CD14-positive monocyte (primary cell): ENCODE data around the gene CDH4. TPM values are rescaled to one million over a fixed set of nuclear protein-coding genes. Genes with fewer than 3 reads are reported as not detected.

Experiments
- DNase-seq, 3 donors: peaks; one replicate each; pipeline ENCODE4 v3.0.0-alpha.2; 2011 to 2022
- H2AFZ ChIP-seq: 2 replicates; pipeline ENCODE4 v1.6.0; 2012; ENCODE audit warnings: mild to moderate bottlenecking, low read depth, low read length, inconsistent platforms; ENCODE audit not compliant: insufficient read depth, poor library complexity, severe bottlenecking
- H3K27ac ChIP-seq, 2 donors: 1 replicate in 1 of 2; 2 replicates in 1 of 2; pipeline ENCODE4 v1.5.1; 2012 to 2013; ENCODE audit warnings: low read length in 2 of 2, control low read depth in 1 of 2, inconsistent platforms in 1 of 2, low read depth in 1 of 2, mild to moderate bottlenecking in 1 of 2
- H3K27me3 ChIP-seq, 2 donors: one replicate each; pipeline versions ENCODE4 v1.6.0 to v1.6.1; 2011 to 2013; ENCODE audit warnings: low read length in 2 of 2; ENCODE audit not compliant: control insufficient read depth in 2 of 2, insufficient read depth in 2 of 2
- H3K36me3 ChIP-seq, 2 donors: replicated peaks in 1 of 2; 1 replicate in 1 of 2; 2 replicates in 1 of 2; pipeline versions ENCODE4 v1.5.1 to v1.6.1; 2012 to 2013; ENCODE audit warnings: low read length in 2 of 2, control low read depth in 1 of 2, inconsistent platforms in 1 of 2, mild to moderate bottlenecking in 1 of 2; ENCODE audit not compliant: insufficient read depth in 2 of 2, control insufficient read depth in 1 of 2
- H3K4me1 ChIP-seq, 2 donors: 1 replicate in 1 of 2; 2 replicates in 1 of 2; pipeline versions ENCODE4 v1.5.1 to v1.6.1; 2012 to 2013; ENCODE audit warnings: low read length in 2 of 2, control low read depth in 1 of 2, inconsistent platforms in 1 of 2, mild to moderate bottlenecking in 1 of 2, moderate library complexity in 1 of 2; ENCODE audit not compliant: insufficient read depth in 2 of 2, control insufficient read depth in 1 of 2
- H3K4me2 ChIP-seq: replicated peaks from 2 replicates; pipeline ENCODE3; 2012; ENCODE audit warnings: low read length, moderate library complexity, mild to moderate bottlenecking; ENCODE audit not compliant: poor library complexity, severe bottlenecking; ENCODE audit errors: extremely low read depth
- H3K4me3 ChIP-seq, 3 experiments: fragments of 200-600 bp in 1 of 3; sonication (generic) in 1 of 3; replicated peaks in 1 of 3; 1 replicate in 2 of 3; 2 replicates in 1 of 3; pipeline ENCODE4 v1.5.1; 2011 to 2013; ENCODE audit warnings: low read length in 3 of 3, mild to moderate bottlenecking in 3 of 3, control low read depth in 2 of 3, low read depth in 2 of 3, inconsistent platforms in 1 of 3, moderate library complexity in 1 of 3
- H3K79me2 ChIP-seq: 2 replicates; pipeline ENCODE4 v1.6.0; 2012; ENCODE audit warnings: mild to moderate bottlenecking, control low read depth, inconsistent platforms, low read length, moderate library complexity; ENCODE audit not compliant: insufficient read depth
- H3K9ac ChIP-seq: 2 replicates; pipeline ENCODE4 v1.6.0; 2017; ENCODE audit warnings: low read length, mild to moderate bottlenecking; ENCODE audit not compliant: insufficient read depth, poor library complexity, severe bottlenecking
- H3K9me3 ChIP-seq, 2 donors: replicated peaks in 1 of 2; 1 replicate in 1 of 2; 2 replicates in 1 of 2; pipeline versions ENCODE4 v1.5.1 to v1.6.1; 2012 to 2013; ENCODE audit warnings: low read length in 2 of 2, control low read depth in 1 of 2; ENCODE audit not compliant: control insufficient read depth in 1 of 2, insufficient read depth in 1 of 2
- H4K20me1 ChIP-seq: 2 replicates; pipeline ENCODE4 v1.6.0; 2012; ENCODE audit warnings: mild to moderate bottlenecking, low read length, control low read depth, moderate library complexity; ENCODE audit not compliant: insufficient read depth
- H3K27ac Mint-ChIP-seq, 7 donors: one replicate each; pipeline ENCODE4 v1.8.0; 2020; ENCODE audit warnings: mild to moderate bottlenecking in 7 of 7, mixed read lengths in 7 of 7, moderate library complexity in 6 of 7, inconsistent platforms in 2 of 7
- H3K27me3 Mint-ChIP-seq, 3 donors: one replicate each; pipeline ENCODE4 v1.8.0; 2021 to 2022; ENCODE audit warnings: low read depth in 3 of 3, mild to moderate bottlenecking in 3 of 3, mixed read lengths in 3 of 3, moderate library complexity in 3 of 3, inconsistent platforms in 1 of 3
- H3K36me3 Mint-ChIP-seq, 2 donors: one replicate each; pipeline ENCODE4 v1.8.0; 2020; ENCODE audit warnings: mixed read lengths in 2 of 2, inconsistent platforms in 1 of 2, mild to moderate bottlenecking in 1 of 2
- H3K4me1 Mint-ChIP-seq: one replicate; pipeline ENCODE4 v1.8.0; 2020; ENCODE audit warnings: mild to moderate bottlenecking, mixed read lengths
- H3K4me3 Mint-ChIP-seq, 2 donors: one replicate each; pipeline ENCODE4 v1.8.0; 2020; ENCODE audit warnings: mild to moderate bottlenecking in 2 of 2, mixed read lengths in 2 of 2, moderate library complexity in 1 of 2
- H3K9me3 Mint-ChIP-seq, 7 donors: one replicate each; pipeline ENCODE4 v1.8.0; 2020 to 2022; ENCODE audit warnings: mixed read lengths in 7 of 7, mild to moderate bottlenecking in 6 of 7, moderate library complexity in 6 of 7, inconsistent platforms in 2 of 7
- CTCF ChIP-seq: fragments of 200-600 bp; IDR thresholded peaks from one replicate; pipeline ENCODE4 v1.8.0; 2022; ENCODE audit warnings: antibody characterized with exemption, mild to moderate bottlenecking
- WGBS: methylation state at CpG from one replicate; pipeline ENCODE4 v1.1.5; 2013; ENCODE audit warnings: missing lambda C conversion rate; ENCODE audit not compliant: insufficient coverage; 5-methylcytosine and 5-hydroxymethylcytosine counted together
- intact Hi-C, 2 donors: fragments of 100-400 bp; cut with micrococcal nuclease; formaldehyde crosslinking; loops; one replicate each; pipeline versions ENCODE4 v1.15.0 to v1.15.1; 2023
- polyA plus RNA-seq, 3 donors: library from polyadenylated mRNA; depleted of rRNA in 1 of 3; unstranded in 2 of 3; stranded (reverse) in 1 of 3; fragments of 300-500 nt in 2 of 3; fragments of >200 nt in 1 of 3; fragmentation: Illumina TruSeq in 2 of 3; gene quantifications; 1 replicate in 2 of 3; 2 replicates in 1 of 3; pipeline ENCODE4 v1.2.3, GENCODE V29; 2012 to 2021

CDH4 gene
- polyA plus RNA-seq, 3 donors = not detected

GRCh38 chr20:61278296-61278695 lies 26.2 kb downstream of the CDH4 start:
- Histone ChIP-seq H3K36me3 (no peaks in the 10 kb centered on the region), H3K79me2 (no peaks in the 10 kb centered on the region), H2AFZ (no peak overlapping the region), H3K4me2 (no peak overlapping the region), H3K4me3 (no peak overlapping the region), H3K9me3 (peaks cover 42 to 75% of the 10 kb centered on the region in 2 donors), H3K4me1 (no peaks in the 10 kb centered on the region), H4K20me1 (no peaks in the 10 kb centered on the region), H3K27ac (no peak overlapping the region), H3K27me3 (no peaks in the 10 kb centered on the region), H3K9ac (no peak overlapping the region)
- Mint-ChIP-seq H3K27me3 (no peaks in the 10 kb centered on the region), H3K27ac (no peak overlapping the region), H3K36me3 (no peaks in the 10 kb centered on the region), H3K4me1 (no peaks in the 10 kb centered on the region), H3K4me3 (no peak overlapping the region), H3K9me3 (peaks cover 19 to 56% (median 37%) of the 10 kb centered on the region in 7 donors)
- intact Hi-C loops = no loop called here
- WGBS = 88% methylated on average over 4 of the region's 4 CpGs
- no peak for DNase-seq
- TF ChIP-seq CTCF = no peak

GRCh38 chr20:61279621-61280150 lies 27.6 kb downstream of the CDH4 start:
- Histone ChIP-seq H3K4me3 (no peak overlapping the region), H3K9me3 (peaks cover 37 to 79% of the 10 kb centered on the region in 2 donors), H3K36me3 (no peaks in the 10 kb centered on the region), H3K4me1 (no peaks in the 10 kb centered on the region), H3K27ac (no peak overlapping the region), H3K27me3 (no peaks in the 10 kb centered on the region), H3K9ac (no peak overlapping the region), H3K79me2 (no peaks in the 10 kb centered on the region), H3K4me2 (no peak overlapping the region), H4K20me1 (no peaks in the 10 kb centered on the region), H2AFZ (no peak overlapping the region)
- Mint-ChIP-seq H3K9me3 (peaks cover 13 to 57% (median 47%) of the 10 kb centered on the region in 7 donors), H3K27ac (peak overlapping the region in 1 of 7 donors; percentile 71), H3K36me3 (no peaks in the 10 kb centered on the region), H3K27me3 (no peaks in the 10 kb centered on the region), H3K4me1 (no peaks in the 10 kb centered on the region), H3K4me3 (no peak overlapping the region)
- intact Hi-C loops = no loop called here
- WGBS = 91% methylated on average over 17 of the region's 17 CpGs
- TF ChIP-seq CTCF = no peak
- DNase-seq = no peak
